AG08396 (cell line): Measurements from ENCODE around the gene ANXA5.

Source experiments
- DNase-seq: peaks from one replicate; pipeline ENCODE4 v3.0.0; 2012; ENCODE audit warnings: low spot score, mixed read lengths

ANXA5 gene

DNA sequence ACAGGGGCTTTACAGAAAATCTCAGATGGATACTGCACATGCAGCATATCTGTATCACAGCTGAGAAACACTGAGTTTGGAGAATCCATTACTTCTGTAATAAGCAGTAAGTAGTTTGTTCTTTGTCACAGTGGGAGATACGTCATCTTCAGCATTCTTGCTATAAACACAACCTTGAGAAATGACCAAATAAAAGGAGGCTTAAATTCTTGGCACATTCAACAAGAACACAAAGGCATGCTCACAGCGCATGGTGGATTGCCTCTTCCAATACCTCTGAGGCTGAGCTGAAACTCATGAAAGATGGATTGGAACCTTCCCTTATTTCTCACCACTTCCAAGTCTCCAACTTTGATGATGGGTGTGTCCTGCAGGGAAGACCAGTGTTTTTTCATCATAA lies 54.5 kb downstream of the ANXA5 start:
- DNase-seq, result no peak

DNA sequence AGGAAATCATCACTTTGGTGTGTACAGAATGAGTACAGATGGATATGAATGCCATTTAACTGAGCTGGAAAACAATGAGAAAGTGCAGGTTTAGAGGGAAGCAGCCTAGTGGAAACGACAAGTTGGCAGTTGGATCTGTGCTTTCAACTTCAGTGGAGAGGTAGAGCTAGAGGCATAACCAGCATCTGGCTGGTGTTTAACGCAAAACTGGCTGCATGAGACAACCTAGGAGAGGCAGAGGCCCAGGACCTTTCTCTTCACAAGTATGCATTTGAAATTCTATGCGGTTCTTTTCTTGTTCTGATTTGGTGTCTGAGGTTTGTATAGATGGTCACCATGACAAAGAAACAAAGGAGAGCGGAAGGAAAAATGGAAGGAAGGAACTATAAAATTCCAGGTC lies 63.1 kb downstream of the ANXA5 start:
- DNase-seq, result no peak

DNA sequence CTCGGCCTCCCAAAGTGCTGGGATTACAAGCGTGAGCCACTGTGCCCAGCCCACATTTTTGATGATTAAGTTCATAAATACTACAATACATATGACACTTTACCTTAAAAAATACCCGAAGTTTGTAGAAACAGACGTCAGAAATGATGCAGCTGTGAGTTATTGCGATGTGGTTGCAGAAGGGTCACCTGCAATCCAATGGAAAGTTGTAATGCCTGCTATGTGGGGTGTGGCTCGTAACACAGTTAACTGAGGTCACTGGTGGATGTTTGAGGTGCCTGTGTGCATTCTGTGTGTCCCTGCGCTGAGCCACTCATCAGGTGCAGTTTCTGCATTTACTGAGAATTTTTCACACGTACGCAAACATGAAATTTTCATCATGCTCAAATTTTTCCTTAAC lies 64.1 kb downstream of the ANXA5 start:
- DNase-seq, result no peak
